ENCODE measurements around the gene TPSG1. TPM values are rescaled to one million over a fixed set of nuclear protein-coding genes. Genes with fewer than 3 reads are reported as not detected.

TPSG1 gene
- total and polyA plus RNA-seq, 2 of the 13 experiments (the other 11 are each of a cell fraction or from before 2014, with no cell fraction given) = not detected

- no peak for TF ChIP-seq CENPBD1 (CRISPR knock-in tag; IDR thresholded peaks at IDR 0.05; ENCODE audit: borderline replicate concordance, low read depth)
- TF ChIP-seq HDAC6 (IDR thresholded peaks at IDR 0.05; ENCODE audit: low read depth, low read length) = no peak
- no peak for TF ChIP-seq THYN1 (CRISPR knock-in tag; IDR thresholded peaks at IDR 0.05; ENCODE audit: borderline replicate concordance, low read depth)
- TF ChIP-seq SRY (CRISPR knock-in tag; IDR thresholded peaks at IDR 0.05) = no peak
- TF ChIP-seq MNT (IDR thresholded peaks at IDR 0.05) = no peak
- TF ChIP-seq ZNF770 (CRISPR knock-in tag; IDR thresholded peaks at IDR 0.05) = no peak
- no peak for TF ChIP-seq CHCHD3 (CRISPR knock-in tag; IDR thresholded peaks at IDR 0.05)
- no peak for TF ChIP-seq MLXIP (CRISPR knock-in tag; IDR thresholded peaks at IDR 0.05; ENCODE audit: borderline replicate concordance)
- no peak for TF ChIP-seq ZNF12 (CRISPR knock-in tag; IDR thresholded peaks at IDR 0.05)
- TF ChIP-seq PHF8 (CRISPR knock-in tag; IDR thresholded peaks at IDR 0.05) = no peak
- no peak for TF ChIP-seq ZBTB38 (CRISPR knock-in tag; IDR thresholded peaks at IDR 0.05)
- TF ChIP-seq CHD4 (IDR thresholded peaks at IDR 0.05; ENCODE audit: borderline replicate concordance, low read length) = no peak
- TF ChIP-seq CHD2 (IDR thresholded peaks at IDR 0.05; ENCODE audit: low read depth, low read length) = peak; percentile 50; the same call in 1 of the 2 replicates
- no peak for TF ChIP-seq HOMEZ (CRISPR knock-in tag; IDR thresholded peaks at IDR 0.05; ENCODE audit: low read depth)
- TF ChIP-seq THRA (CRISPR knock-in tag; IDR thresholded peaks at IDR 0.05; ENCODE audit: borderline replicate concordance) = peak; percentile 89
- TF ChIP-seq AHR (CRISPR knock-in tag; IDR thresholded peaks at IDR 0.05) = 0 out of 2 replicates have a peak, but pooled peaks have one; percentile 33
- no peak for TF ChIP-seq SMAD9 (CRISPR knock-in tag; IDR thresholded peaks at IDR 0.05)
- TF ChIP-seq RARA (CRISPR knock-in tag; IDR thresholded peaks at IDR 0.05) = peak; percentile 67
- TF ChIP-seq RXRA (CRISPR knock-in tag; IDR thresholded peaks at IDR 0.05) = peak; percentile 91
- no peak for TF ChIP-seq ZNF569 (CRISPR knock-in tag; IDR thresholded peaks at IDR 0.05; ENCODE audit: borderline replicate concordance)
Measured at GRCh38 chr16:1182316-1182671, 42.8 kb downstream of the TPSG1 start (continued).

Measured in HepG2 (cell line).